ENCODE results near the gene TUBAL3.

TUBAL3 gene

GRCh38 chr10:5387169-5387568 lies 17.5 kb downstream of the TUBAL3 start:
- in situ Hi-C loops (cut with HindIII; ENCODE audit: low sequenced_read_pairs) = loop anchor here (25.0 kb wide), 1 partner anchor 100 kb away; the partner anchor contains the start of gene CALML5

DNA sequence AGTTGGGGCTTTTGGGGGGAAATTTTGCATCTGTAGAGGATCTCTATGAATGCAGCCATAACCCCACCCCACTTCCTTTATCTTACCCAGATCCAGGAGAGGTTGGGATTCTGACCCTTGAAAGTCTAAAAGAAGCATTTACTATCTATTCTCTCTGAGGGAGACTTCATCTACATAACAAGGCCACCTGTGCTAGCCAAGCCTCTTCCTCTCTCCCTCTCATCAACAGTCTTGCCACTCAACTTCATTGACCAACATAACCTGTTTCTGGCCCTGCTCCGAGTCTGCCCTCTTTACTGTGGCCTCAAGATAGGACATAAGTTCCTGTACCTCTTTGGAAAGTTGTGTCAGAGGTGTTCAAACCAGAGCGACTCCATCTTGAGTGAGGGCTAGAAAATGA lies 19.4 kb downstream of the TUBAL3 start:
- in situ Hi-C loops (cut with HindIII; ENCODE audit: low sequenced_read_pairs) = loop anchor here (25.0 kb wide), 1 partner anchor 102 kb away; the partner anchor contains the start of gene CALML5

DNA sequence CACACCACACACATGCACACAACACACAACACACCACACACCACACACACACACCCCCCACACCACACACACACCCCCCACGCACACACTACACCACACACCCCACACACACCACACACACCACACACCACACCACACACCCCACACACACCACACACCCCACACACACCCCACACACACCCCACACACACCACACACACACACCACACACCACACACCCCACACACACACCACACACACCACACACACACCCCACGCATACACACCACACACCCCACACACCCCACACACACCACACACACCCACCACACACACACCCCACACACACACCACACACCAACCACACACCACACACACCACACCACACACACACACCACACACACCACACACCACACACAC lies 23.4 kb downstream of the TUBAL3 start:
- in situ Hi-C loops (cut with HindIII; ENCODE audit: low sequenced_read_pairs) = loop anchor here (25.0 kb wide), 1 partner anchor 106 kb away; the partner anchor contains the start of gene CALML5

DNA sequence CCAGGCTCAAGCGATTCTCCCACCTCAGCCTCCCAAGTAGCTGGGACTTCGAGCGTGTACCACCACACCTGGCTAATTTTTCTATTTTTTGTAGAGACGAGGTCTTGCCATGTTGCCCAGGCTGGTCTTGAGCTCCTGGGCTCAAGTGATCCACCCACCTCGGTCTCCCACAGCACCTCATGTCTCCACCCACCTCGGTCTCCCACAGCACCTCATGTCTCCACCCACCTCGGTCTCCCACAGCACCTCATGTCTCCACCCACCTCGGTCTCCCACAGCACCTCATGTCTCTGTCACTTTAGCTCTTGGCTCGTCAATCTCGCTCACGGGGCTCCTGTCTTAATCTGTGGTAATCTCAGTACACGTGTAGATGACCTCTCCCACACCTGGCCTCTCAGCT lies 24.2 kb downstream of the TUBAL3 start:
- in situ Hi-C loops (cut with HindIII; ENCODE audit: low sequenced_read_pairs) = loop anchor here (25.0 kb wide), 1 partner anchor 107 kb away; the partner anchor contains the start of gene CALML5

- in situ Hi-C loops (cut with HindIII; ENCODE audit: low sequenced_read_pairs) = loop anchor here (25.0 kb wide), 1 partner anchor 108 kb away; the partner anchor contains the start of gene CALML5
These were observed 25.4 kb downstream of the TUBAL3 start for GRCh38 chr10:5379202-5379601.

DNA sequence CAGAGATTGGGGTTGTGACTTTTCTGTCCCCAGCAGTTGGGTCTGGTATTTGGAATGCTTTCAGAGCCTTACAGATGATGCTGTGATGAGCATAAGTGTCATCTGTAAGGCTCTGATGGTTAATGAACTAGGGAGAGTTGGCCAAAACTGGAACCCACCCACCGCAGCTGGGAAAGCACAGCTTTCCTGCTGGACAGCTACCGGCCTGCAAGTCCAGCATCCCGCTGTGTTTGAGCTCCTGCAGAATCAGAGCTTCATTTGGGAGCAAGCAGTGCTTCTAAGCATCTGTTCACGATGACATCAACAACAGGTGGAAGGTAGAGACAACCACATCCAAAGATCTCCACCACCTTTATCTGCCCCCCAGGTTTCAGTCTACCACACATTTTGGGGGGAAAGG lies 28.2 kb downstream of the TUBAL3 start:
- in situ Hi-C loops (cut with HindIII; ENCODE audit: low sequenced_read_pairs) = loop anchor here (25.0 kb wide), 1 partner anchor 111 kb away; the partner anchor contains the start of gene CALML5

DNA sequence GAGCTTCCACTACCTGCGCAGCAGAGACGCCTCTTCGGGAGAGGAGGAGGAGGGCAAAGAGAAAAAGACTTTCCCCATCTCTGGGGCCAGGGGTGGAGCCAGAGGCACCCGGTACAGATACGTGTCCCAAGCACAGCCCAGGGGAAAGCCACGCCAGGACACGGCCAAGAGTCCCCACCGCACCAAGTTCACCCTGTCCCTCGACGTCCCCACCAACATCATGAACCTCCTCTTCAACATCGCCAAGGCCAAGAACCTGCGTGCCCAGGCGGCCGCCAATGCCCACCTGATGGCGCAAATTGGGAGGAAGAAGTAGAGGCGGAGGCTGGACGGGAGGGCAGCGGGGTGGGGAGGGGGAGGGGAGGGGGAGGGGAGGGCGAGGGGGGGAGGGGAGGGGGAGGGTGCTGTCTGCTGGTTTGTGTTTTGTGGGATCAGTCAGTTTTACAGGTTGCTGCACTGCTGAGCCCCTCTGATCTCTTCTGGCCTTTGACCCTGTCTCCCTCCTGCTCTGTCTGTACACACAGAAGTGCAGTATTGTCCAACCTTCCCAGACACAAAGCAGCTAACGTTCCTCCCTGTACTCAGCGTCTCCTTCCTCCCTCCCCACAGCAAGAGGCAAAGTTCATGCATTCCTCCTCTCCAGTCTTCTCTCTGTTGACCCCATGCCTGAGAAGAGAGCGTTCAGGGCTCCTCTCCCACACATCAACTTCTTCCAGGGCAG lies 30.6 kb downstream of the TUBAL3 start:
- in situ Hi-C loops (cut with HindIII; ENCODE audit: low sequenced_read_pairs) = no loop called here

DNA sequence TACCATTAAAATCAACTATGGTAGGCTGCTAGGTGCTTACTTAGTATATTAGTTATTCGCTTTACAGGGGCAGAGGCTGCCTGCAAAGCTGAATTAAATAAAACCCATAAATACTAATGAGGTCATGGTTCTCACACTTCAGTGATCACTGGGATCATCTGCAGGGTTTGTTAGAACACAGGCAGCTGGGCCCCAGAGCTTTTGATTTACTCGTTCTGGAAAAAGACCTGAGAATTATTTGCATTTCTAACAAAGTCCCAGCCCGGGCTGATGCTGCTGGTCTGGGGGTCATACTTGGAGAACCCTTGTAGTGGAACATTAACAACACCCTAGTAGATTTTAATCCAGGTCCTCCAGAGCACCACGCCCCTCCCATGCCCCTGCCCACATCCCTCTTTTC lies 31.3 kb downstream of the TUBAL3 start:
- in situ Hi-C loops (cut with HindIII; ENCODE audit: low sequenced_read_pairs) = no loop called here

DNA sequence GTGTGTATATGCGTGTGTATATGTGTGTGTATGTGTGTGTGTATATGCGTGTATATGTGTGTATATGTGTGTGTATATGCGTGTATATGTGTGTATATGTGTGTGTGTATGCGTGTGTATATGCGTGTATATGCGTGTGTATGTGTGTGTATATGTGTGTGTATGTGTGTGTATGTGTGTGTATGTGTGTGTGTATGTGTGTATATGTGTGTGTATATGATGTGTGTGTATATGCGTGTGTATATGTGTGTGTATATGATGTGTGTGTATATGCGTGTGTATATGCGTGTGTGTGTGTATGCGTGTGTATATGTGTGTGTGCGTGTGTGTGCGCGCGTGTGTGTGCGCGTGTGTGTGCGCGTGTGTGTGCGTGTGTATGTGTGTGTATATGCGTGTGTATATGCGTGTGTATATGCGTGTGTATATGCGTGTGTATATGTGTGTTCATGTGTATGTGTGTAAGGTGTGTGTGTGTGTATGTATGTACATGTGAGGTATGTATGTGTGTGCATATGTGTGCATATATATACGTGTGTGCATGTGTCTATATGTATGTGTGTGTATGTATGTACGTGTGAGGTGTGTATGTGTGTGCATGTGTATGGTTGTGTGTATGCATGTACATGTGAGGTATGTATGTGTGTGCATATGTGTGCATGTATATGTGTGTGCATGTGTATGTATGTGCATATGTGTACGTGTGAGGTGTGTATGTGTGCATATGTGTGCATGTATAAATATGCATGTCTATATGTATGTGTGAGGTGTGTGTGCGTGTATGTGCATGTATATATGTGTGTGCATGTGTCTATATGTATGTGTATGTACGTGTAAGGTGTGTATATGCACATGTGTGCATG lies 33.9 kb downstream of the TUBAL3 start:
- in situ Hi-C loops (cut with HindIII; ENCODE audit: low sequenced_read_pairs) = no loop called here

DNA sequence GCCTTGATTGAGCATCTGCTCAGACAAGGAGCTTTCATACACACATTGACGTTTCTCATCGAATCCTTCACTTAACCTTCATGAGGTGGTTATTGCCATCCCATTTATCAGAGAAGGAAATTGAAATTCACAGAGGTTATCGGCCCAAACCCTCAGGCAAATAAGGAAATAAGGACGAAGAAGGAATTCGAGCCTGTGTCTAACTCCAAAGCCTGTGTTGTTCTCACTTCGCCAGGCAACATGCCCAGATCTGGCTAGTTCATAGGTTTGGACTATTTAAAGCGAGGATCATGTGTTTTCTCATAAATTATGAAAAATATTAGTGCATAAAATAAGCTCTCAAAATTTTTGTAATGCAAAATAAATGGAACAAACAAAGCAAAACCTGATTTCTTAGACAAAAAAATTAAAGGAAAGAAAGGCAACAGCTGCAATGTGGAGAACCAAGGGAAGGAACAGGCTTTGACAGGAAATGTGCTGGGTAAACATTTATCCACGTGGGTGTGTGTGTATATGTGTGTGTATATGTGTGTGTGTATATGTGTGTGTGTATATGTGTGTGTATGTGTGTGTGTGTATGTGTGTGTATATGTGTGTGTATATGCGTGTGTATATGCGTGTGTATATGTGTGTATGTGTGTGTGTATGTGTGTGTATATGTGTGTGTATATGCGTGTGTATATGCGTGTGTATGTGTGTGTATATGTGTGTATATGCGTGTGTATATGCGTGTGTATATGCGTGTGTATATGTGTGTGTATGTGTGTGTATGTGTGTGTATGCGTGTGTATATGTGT lies 35.1 kb downstream of the TUBAL3 start:
- in situ Hi-C loops (cut with HindIII; ENCODE audit: low sequenced_read_pairs) = no loop called here

DNA sequence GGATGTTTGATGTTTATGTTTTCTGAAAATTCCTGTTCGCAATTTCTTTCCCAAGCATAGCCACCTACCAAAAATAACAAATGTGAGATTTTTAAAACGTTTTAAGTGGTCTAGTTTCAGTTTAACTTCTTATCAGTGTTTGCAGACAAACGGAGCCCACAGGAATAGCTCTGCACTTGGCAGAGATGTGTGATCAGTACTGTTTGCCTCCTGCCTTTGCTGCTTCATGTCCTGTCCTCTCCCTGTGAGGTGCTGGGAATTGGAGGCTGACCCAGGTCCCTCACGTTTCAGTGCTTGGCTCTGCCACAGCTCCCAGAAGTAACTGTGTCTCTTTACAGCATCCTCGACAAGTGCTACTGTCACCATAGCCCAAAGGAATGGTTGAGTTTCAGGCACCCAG lies 38.7 kb downstream of the TUBAL3 start:
- in situ Hi-C loops (cut with HindIII; ENCODE audit: low sequenced_read_pairs) = no loop called here

GRCh38 chr10:5364890-5365338 lies 39.7 kb downstream of the TUBAL3 start, which contains the start of gene UCN3:
Gene UCN3, plus strand, starts transcription at chr10:5364966. Its CDS starts 8,755 bp downstream, at chr10:5373721.
- in situ Hi-C loops (cut with HindIII; ENCODE audit: low sequenced_read_pairs) = no loop called here

GRCh38 chr10:5364374-5364773 lies 40.3 kb downstream of the TUBAL3 start:
- in situ Hi-C loops (cut with HindIII; ENCODE audit: low sequenced_read_pairs) = no loop called here

GRCh38 chr10:5362873-5363272 lies 41.8 kb downstream of the TUBAL3 start:
- in situ Hi-C loops (cut with HindIII; ENCODE audit: low sequenced_read_pairs) = no loop called here

DNA sequence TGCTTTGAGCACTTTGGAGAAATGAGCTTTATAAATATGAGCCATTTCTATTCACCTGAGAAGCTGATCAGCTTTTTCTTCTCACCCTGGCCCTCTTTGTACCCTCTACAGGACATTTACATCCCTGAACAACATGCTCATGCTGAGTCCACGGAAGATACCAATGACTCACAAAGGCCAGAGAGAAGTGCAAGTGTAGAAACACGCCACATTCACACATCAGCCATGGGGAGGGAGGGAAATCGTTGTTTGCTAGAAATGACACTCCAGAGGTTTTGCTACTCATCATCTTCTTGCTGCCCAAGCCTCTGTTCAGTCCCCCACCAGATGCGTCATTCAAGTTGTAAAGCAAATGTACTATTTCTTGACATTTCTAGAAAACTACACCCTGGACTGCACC lies 42.7 kb downstream of the TUBAL3 start:
- in situ Hi-C loops (cut with HindIII; ENCODE audit: low sequenced_read_pairs) = no loop called here

DNA sequence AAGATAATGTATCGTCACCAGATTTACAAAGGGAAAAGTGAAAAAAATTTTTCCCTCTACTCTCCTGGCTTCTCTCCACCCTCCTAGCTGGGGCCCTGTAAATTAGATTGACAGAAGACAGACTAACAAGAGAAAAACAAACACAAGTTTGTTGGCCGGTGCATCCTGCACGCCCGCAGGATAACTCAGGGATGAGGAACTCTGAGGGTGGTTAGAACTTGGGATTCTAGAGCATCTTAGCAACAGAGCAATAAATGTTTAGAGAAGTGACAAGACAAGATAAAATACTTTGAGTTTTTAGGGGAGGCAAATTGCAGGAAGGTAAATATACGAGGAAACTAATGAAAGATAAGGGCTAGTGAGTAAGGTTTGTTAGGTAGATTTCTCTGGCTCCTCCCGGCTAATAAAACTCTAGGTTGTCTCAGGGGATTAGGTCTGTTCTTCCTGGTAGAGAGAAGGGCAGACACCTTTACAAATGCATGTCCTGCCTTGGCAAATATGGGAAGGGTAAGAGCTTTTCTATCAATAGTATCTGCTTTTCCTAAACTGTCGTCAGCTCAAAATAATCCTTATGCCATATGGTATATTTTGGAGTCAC lies 44.2 kb downstream of the TUBAL3 start:
- in situ Hi-C loops (cut with HindIII; ENCODE audit: low sequenced_read_pairs) = no loop called here

- in situ Hi-C loops (cut with HindIII; ENCODE audit: low sequenced_read_pairs) = no loop called here
These were observed 48.3 kb downstream of the TUBAL3 start for GRCh38 chr10:5356302-5356763.

DNA sequence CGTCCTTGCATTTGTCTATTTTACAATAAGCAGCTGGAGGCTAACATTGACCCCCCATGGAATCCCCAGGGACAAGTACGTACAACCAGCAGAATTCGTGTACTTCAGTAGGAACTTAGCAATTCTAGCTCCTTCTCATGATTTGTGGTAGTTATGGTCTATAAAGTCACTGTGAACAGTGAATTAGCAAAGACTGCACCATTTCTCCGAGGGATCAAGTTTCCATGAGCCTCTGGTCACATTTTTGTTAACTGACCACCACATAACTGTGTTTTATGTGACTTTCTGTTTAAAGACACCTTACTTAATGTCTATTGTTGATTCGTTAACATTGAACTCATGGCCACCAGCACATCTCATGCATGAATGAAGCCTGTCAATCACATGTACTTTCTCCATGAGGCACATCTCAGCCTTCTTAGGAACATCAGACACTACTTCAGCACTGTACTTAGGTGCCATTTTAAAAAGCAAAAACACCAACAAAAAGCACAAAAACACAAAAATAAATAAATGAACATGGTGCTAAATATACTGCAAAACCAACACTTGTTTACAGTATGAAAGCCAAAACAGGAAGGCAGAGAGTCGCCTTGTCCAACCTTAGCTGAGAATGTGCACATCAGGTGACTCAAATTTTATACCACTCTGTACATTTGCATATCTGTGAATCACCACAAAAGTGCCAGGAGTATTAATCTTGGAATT lies 48.9 kb downstream of the TUBAL3 start:
- in situ Hi-C loops (cut with HindIII; ENCODE audit: low sequenced_read_pairs) = no loop called here

DNA sequence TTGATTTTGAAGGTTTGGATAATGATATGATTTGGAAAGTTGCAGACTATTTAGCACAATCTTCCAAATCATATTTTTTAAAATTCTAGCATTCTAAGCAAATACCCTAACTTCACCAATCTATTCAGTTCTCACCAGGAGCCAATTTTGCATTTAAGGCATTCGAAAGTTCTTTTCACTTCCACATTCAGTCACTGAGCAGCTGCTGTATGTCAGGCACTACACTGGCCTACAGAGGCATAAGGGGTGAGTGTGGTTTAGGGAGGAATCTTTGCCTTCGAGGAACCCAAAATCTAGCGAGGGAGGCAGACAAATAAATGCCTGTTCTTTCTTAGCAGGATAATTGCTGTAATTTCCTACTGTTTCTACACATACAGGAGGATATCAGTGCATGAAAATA lies 50.6 kb downstream of the TUBAL3 start:
- in situ Hi-C loops (cut with HindIII; ENCODE audit: low sequenced_read_pairs) = no loop called here

GRCh38 chr10:5349362-5349761 lies 55.3 kb downstream of the TUBAL3 start:
- in situ Hi-C loops (cut with HindIII; ENCODE audit: low sequenced_read_pairs) = no loop called here
